GM12878 (cell line): ENCODE results near the gene TBC1D32. TPM values are rescaled to one million over a fixed set of nuclear protein-coding genes. Genes with fewer than 3 reads are reported as not detected.

ENCODE experiments used
- ATAC-seq: fragments of 200-7000 bp; cut with Tn5 transposase; 3 replicates; pipeline ENCODE4 v1.9.1; 2020; ENCODE audit warnings: mild to moderate bottlenecking, moderate library complexity
- BruUV-seq: library from RNA; stranded (reverse); fragments of 400-500 nt; replicated peaks from 2 replicates; lab custom pipeline; 2021; lab: Mats Ljungman, UMichigan
- CTCF ChIA-PET: fragments of 300-600 bp; sonication (Branson Sonifier 250); formaldehyde crosslinking; extraction: SDS; loops from one replicate; lab custom pipeline; 2021; ENCODE audit warnings: inconsistent platforms; lab: Yijun Ruan, JAX
- POLR2A ChIA-PET: fragments of 350-600 bp; formaldehyde crosslinking; extraction: SDS; loops from one replicate; lab custom pipeline; 2021; ENCODE audit warnings: inconsistent platforms; lab: Charles Lee
- RAD21 ChIA-PET: fragments of 300-600 bp; sonication (Branson Sonifier 250); formaldehyde crosslinking; loops from one replicate; lab custom pipeline; 2023; ENCODE audit warnings: antibody characterized with exemption; ENCODE audit not compliant: unreplicated experiment; lab: Charles Lee
- SMC1A ChIA-PET: fragments of 300-600 bp; sonication (Branson Sonifier 250); formaldehyde crosslinking; loops from one replicate; lab custom pipeline; 2023; ENCODE audit not compliant: unreplicated experiment, uncharacterized antibody; lab: Charles Lee
- DNase-seq: peaks from one replicate; pipeline ENCODE4 v3.0.0-alpha.2; 2011; ENCODE audit warnings: low read depth, low spot score
- FAIRE-seq: peaks from 3 replicates; lab custom pipeline; 2011; peaks lifted over from hg19 to GRCh38; lab: Jason Lieb, UNC
- H2AFZ ChIP-seq: 2 replicates; pipeline ENCODE4 v1.6.0; 2011; ENCODE audit warnings: low read depth, low read length, control low read depth; ENCODE audit not compliant: control insufficient read depth
- H3K27ac ChIP-seq: 2 replicates; pipeline ENCODE4 v1.5.1; 2011; ENCODE audit warnings: control low read depth; ENCODE audit not compliant: control insufficient read depth, insufficient read depth
- H3K27me3 ChIP-seq, 2 experiments: replicated peaks in 1 of 2; 2 replicates each; pipeline versions ENCODE4 v1.6.0 to v1.6.1; 2011; ENCODE audit warnings: low read length in 1 of 2; ENCODE audit not compliant: control insufficient read depth in 2 of 2, insufficient read depth in 2 of 2
- H3K36me3 ChIP-seq, 2 experiments: 2 replicates each; pipeline ENCODE4 v1.5.1; 2011; ENCODE audit warnings: low read length in 1 of 2; ENCODE audit not compliant: control insufficient read depth in 2 of 2, insufficient read depth in 2 of 2
- H3K4me1 ChIP-seq: 2 replicates; pipeline ENCODE4 v1.6.1; 2011; ENCODE audit warnings: mild to moderate bottlenecking, low read length, moderate library complexity, mixed read lengths; ENCODE audit not compliant: control insufficient read depth, insufficient read depth
- H3K4me2 ChIP-seq: 2 replicates; pipeline ENCODE4 v1.6.0; 2011; ENCODE audit warnings: control low read depth; ENCODE audit not compliant: control insufficient read depth, insufficient read depth
- H3K4me3 ChIP-seq: fragments of 200-600 bp; sonication (generic); 2 replicates; pipeline ENCODE4 v1.5.1; 2016
- H3K79me2 ChIP-seq: 2 replicates; pipeline ENCODE4 v1.6.0; 2011; ENCODE audit warnings: low read length; ENCODE audit not compliant: control insufficient read depth, insufficient read depth
- H3K9ac ChIP-seq: 2 replicates; pipeline ENCODE4 v1.8.0; 2011; ENCODE audit warnings: low read length, control low read depth, mixed read lengths; ENCODE audit not compliant: control insufficient read depth, insufficient read depth
- H3K9me3 ChIP-seq: replicated peaks from 3 replicates; pipeline ENCODE4 v1.5.1; 2011; ENCODE audit warnings: mild to moderate bottlenecking, low read length; ENCODE audit not compliant: control insufficient read depth, insufficient read depth
- H4K20me1 ChIP-seq: 2 replicates; pipeline ENCODE4 v1.6.0; 2011; ENCODE audit not compliant: control insufficient read depth, insufficient read depth
- ASH2L ChIP-seq: fragments of 300-600, 200-600 bp; sonication (generic); IDR thresholded peaks from 2 replicates; pipeline ENCODE4 v1.6.1; 2017; ENCODE audit warnings: low read depth, mild to moderate bottlenecking, borderline replicate concordance
- ATF7 ChIP-seq: fragments of 450-650 bp; IDR thresholded peaks from 2 replicates; pipeline ENCODE4 v1.6.1; 2016; ENCODE audit warnings: low read depth, mild to moderate bottlenecking
- CBX3 ChIP-seq: fragments of 200-600 bp; sonication (generic); IDR thresholded peaks from 2 replicates; pipeline ENCODE4 v1.6.1; 2016; ENCODE audit warnings: low read depth, borderline replicate concordance
- ESRRA ChIP-seq: IDR thresholded peaks from 2 replicates; pipeline ENCODE4 v1.6.1; 2012; ENCODE audit warnings: mild to moderate bottlenecking, low read length, improper control_type of control experiment
- EZH2 ChIP-seq: IDR thresholded peaks from 2 replicates; pipeline ENCODE4 v1.6.1; 2012; ENCODE audit warnings: low read depth, mild to moderate bottlenecking, control low read depth, inconsistent platforms, low read length, borderline replicate concordance; ENCODE audit not compliant: control insufficient read depth
- JUND ChIP-seq: IDR thresholded peaks from 2 replicates; pipeline ENCODE4 v1.6.1; 2012; ENCODE audit warnings: low read depth, mild to moderate bottlenecking, low read length, improper control_type of control experiment, moderate library complexity
- LARP7 ChIP-seq: fragments of 450-650 bp; IDR thresholded peaks from 2 replicates; pipeline ENCODE4 v1.6.1; 2017; ENCODE audit warnings: mild to moderate bottlenecking
- NFYB ChIP-seq: IDR thresholded peaks from 2 replicates; pipeline ENCODE4 v1.6.1; 2011; ENCODE audit warnings: low read depth, mild to moderate bottlenecking, low read length, improper control_type of control experiment, moderate library complexity; ENCODE audit not compliant: insufficient read depth
- NKRF ChIP-seq: fragments of 450-650 bp; conservative IDR thresholded peaks from 2 replicates; pipeline ENCODE4 v1.6.1; 2017; ENCODE audit warnings: mild to moderate bottlenecking, moderate library complexity
- PAX5 ChIP-seq: IDR thresholded peaks from 2 replicates; pipeline ENCODE4 v1.6.1; 2011; ENCODE audit warnings: low read depth, low read length, borderline replicate concordance
- POLR2A ChIP-seq: IDR thresholded peaks from 2 replicates; pipeline ENCODE4 v1.6.1; 2011; ENCODE audit warnings: low read depth, mild to moderate bottlenecking, low read length
- RCOR1 ChIP-seq: conservative IDR thresholded peaks from 2 replicates; pipeline ENCODE4 v1.6.1; 2012; ENCODE audit warnings: low read depth, low read length, improper control_type of control experiment
- RUNX3 ChIP-seq: IDR thresholded peaks from 2 replicates; pipeline ENCODE4 v1.6.1; 2012; ENCODE audit warnings: low read length, inconsistent platforms
- SMARCA5 ChIP-seq: fragments of 450-650 bp; IDR thresholded peaks from 2 replicates; pipeline ENCODE4 v1.6.1; 2017; ENCODE audit warnings: mild to moderate bottlenecking
- SPI1 ChIP-seq: IDR thresholded peaks from 2 replicates; pipeline ENCODE4 v1.6.1; 2011; ENCODE audit warnings: low read depth, mild to moderate bottlenecking, low read length, moderate library complexity, borderline replicate concordance; ENCODE audit not compliant: insufficient read depth
- STAT3 ChIP-seq: IDR thresholded peaks from 2 replicates; pipeline ENCODE4 v1.6.1; 2011; ENCODE audit warnings: low read depth, low read length, improper control_type of control experiment
- TARDBP ChIP-seq: IDR thresholded peaks from 2 replicates; pipeline ENCODE4 v1.6.1; 2016; ENCODE audit warnings: borderline replicate concordance
- TCF3 ChIP-seq: IDR thresholded peaks from 2 replicates; pipeline ENCODE4 v1.6.1; 2012; ENCODE audit warnings: low read depth, mild to moderate bottlenecking, low read length, borderline replicate concordance; ENCODE audit not compliant: insufficient read depth
- WGBS: methylation state at CpG from one replicate; pipeline ENCODE4 v1.1.6; 2016; ENCODE audit warnings: low lambda C conversion rate; ENCODE audit not compliant: insufficient replicate concordance, insufficient coverage; ENCODE audit errors: missing lambda C conversion rate; 5-methylcytosine and 5-hydroxymethylcytosine counted together
- in situ Hi-C: fragments of 300-500 bp; cut with MboI; formaldehyde crosslinking; loops from 9 replicates; pipeline ENCODE4 v1.14.3; 2018; ENCODE audit warnings: mixed read lengths
- intact Hi-C: fragments of 100-400 bp; cut with micrococcal nuclease; formaldehyde crosslinking; loops from one replicate; pipeline ENCODE4 v1.14.2; 2022; ENCODE audit not compliant: unreplicated experiment
- polyA plus RNA-seq, 11 experiments: library from polyadenylated mRNA; depleted of rRNA in 4 of 11; unstranded in 6 of 11; stranded (reverse) in 5 of 11; fragments of >200 nt; fragmentation: Nextera tagmentation in 4 of 11; fragmentation: Illumina TruSeq in 1 of 11; extraction: Ambion mirVana in 4 of 11; extraction: Trizol in 1 of 11; gene quantifications; 1 replicate in 1 of 11; 2 replicates in 10 of 11; pipeline versions ENCODE4 v1.2.1 to v1.2.3, GENCODE V29; 2011 to 2016; ENCODE audit warnings: inconsistent platforms in 2 of 11, missing spikeins in 2 of 11, low read depth in 1 of 11
- total RNA-seq, 4 experiments: library from RNA; depleted of rRNA in 3 of 4; stranded (reverse); fragments of >200 nt in 3 of 4; fragmentation: Illumina TruSeq in 1 of 4; extraction: Trizol in 1 of 4; gene quantifications; 2 replicates each; pipeline versions ENCODE4 v1.2.1 to v1.2.3, GENCODE V29; 2013 to 2021
- TF ChIP-seq, protein P1 (sequence below): fragments of 150-350 bp; IDR thresholded peaks from 2 replicates; pipeline ENCODE4 v1.6.1; 2016; ENCODE audit warnings: low read depth, low read length

The TBC1D32 gene
- total and polyA plus RNA-seq, 10 of the 15 experiments (the other 5 are each of a cell fraction or from before 2014, with no cell fraction given), result 2.2 to 10.2 (median 4.1) TPM

DNA sequence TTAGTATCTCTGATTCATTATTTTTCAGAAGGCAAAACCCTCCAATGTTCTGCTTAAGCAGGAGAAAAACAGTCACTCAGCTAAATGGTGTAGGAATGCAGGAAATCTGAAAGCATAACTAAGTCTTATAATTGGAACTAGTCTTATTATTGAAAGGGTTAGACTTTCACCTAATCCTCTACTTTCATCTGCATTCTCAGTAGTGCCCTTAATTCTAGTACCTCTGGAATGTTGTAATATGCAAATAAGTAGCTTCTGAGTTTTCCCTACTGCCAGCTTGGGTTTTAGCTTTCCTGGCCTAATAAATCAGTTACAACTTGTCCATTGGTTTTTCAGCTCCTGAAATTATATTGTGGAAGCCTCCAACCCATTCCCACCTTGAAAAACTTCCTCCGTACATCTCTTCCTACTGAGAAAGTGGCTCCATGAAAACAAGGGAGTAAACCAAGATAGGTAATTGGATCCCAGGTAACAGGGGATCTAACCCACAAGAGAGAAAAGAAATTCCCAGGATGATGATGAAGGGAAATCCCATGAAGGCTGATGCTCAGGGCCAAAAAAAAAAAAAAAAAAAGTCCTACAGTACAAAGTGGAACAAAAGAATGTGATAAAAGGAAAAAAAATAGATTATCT lies 147.0 kb downstream of the TBC1D32 start:
- SMC1A ChIA-PET, result no interaction called here
- POLR2A ChIA-PET, result interaction anchor here (0.7 kb wide), 1 partner anchor 51 kb away, joined by 6 read pairs; no protein-coding TSS in a partner anchor
- intact Hi-C loops (no loop called here), in situ Hi-C loops (no loop called here)
- ATAC-seq (no peak), FAIRE-seq (no peak), DNase-seq (no peak)
- Histone ChIP-seq H3K4me3 (no peak overlapping the region), H2AFZ (no peak overlapping the region), H3K9me3 (no peaks in the 10 kb centered on the region), H3K9ac (no peak overlapping the region), H3K79me2 (no peaks in the 10 kb centered on the region), H3K4me2 (no peak overlapping the region), H4K20me1 (no peaks in the 10 kb centered on the region), H3K36me3 (no peaks in the 10 kb centered on the region), H3K27ac (no peak overlapping the region), H3K4me1 (no peaks in the 10 kb centered on the region), H3K27me3 (no peaks in the 10 kb centered on the region)
- no peak for TF ChIP-seq JUND
- TF ChIP-seq ASH2L, result no peak
- TF ChIP-seq, protein P1, sequence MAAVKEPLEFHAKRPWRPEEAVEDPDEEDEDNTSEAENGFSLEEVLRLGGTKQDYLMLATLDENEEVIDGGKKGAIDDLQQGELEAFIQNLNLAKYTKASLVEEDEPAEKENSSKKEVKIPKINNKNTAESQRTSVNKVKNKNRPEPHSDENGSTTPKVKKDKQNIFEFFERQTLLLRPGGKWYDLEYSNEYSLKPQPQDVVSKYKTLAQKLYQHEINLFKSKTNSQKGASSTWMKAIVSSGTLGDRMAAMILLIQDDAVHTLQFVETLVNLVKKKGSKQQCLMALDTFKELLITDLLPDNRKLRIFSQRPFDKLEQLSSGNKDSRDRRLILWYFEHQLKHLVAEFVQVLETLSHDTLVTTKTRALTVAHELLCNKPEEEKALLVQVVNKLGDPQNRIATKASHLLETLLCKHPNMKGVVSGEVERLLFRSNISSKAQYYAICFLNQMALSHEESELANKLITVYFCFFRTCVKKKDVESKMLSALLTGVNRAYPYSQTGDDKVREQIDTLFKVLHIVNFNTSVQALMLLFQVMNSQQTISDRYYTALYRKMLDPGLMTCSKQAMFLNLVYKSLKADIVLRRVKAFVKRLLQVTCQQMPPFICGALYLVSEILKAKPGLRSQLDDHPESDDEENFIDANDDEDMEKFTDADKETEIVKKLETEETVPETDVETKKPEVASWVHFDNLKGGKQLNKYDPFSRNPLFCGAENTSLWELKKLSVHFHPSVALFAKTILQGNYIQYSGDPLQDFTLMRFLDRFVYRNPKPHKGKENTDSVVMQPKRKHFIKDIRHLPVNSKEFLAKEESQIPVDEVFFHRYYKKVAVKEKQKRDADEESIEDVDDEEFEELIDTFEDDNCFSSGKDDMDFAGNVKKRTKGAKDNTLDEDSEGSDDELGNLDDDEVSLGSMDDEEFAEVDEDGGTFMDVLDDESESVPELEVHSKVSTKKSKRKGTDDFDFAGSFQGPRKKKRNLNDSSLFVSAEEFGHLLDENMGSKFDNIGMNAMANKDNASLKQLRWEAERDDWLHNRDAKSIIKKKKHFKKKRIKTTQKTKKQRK, result no peak
- no peak for TF ChIP-seq ATF7
- no peak for TF ChIP-seq RUNX3
- no peak for TF ChIP-seq NFYB
- TF ChIP-seq CBX3, result no peak
- no peak for TF ChIP-seq PAX5
- TF ChIP-seq NKRF, result no peak
- no peak for TF ChIP-seq POLR2A
- TF ChIP-seq STAT3, result no peak
- no peak for TF ChIP-seq TCF3
- TF ChIP-seq TARDBP, result no peak
- TF ChIP-seq EZH2, result no peak
- no peak for TF ChIP-seq SPI1
- no peak for TF ChIP-seq LARP7
- TF ChIP-seq SMARCA5, result no peak
- TF ChIP-seq RCOR1, result no peak
- TF ChIP-seq ESRRA, result no peak
- WGBS, result 100% methylated on average over 1 of the region's 1 CpG
- no TSS peak for BruUV-seq
- RAD21 ChIA-PET, result no interaction called here
- CTCF ChIA-PET, result no interaction called here
